Measurements from ENCODE around the gene SORBS1. TPM values are rescaled to one million over a fixed set of nuclear protein-coding genes. Genes with fewer than 3 reads are reported as not detected.

Gene SORBS1
- total and polyA plus RNA-seq, 2 experiments from 2014 or later, result 0.65 to 1.2 TPM

GRCh38 chr10:95566136-95566535 is 5.0 kb upstream of the SORBS1 start:
- H3K4me3 ChIP-seq, result no peak overlapping the region

GRCh38 chr10:95565336-95565735 is 4.2 kb upstream of the SORBS1 start:
- Histone ChIP-seq H3K27me3 (replicated peaks; ENCODE audit: insufficient read depth) (no peaks in the 10 kb centered on the region), H3K4me3 (no peak overlapping the region), H2AFZ (no peak overlapping the region), H3K36me3 (ENCODE audit: low read depth) (no peaks in the 10 kb centered on the region), H3F3A (ENCODE audit: insufficient read depth) (no peaks in the 10 kb centered on the region), H3K9ac (no peak overlapping the region), H3K4me1 (ENCODE audit: insufficient read depth) (no peaks in the 10 kb centered on the region), H3K79me2 (ENCODE audit: insufficient read depth) (no peaks in the 10 kb centered on the region), H4K20me1 (ENCODE audit: insufficient read depth) (no peaks in the 10 kb centered on the region), H3K9me2 (ENCODE audit: insufficient read depth) (no peaks in the 10 kb centered on the region), H3K4me2 (ENCODE audit: unreplicated experiment) (no peak overlapping the region), H3K9me3 (ENCODE audit: low read depth) (no peaks in the 10 kb centered on the region), H3K27ac (no peak overlapping the region)
- DNase-seq, result no peak
- TF ChIP-seq EZH2phosphoT487 (IDR thresholded peaks at IDR 0.05; ENCODE audit: insufficient read depth, low read depth), result no peak
- TF ChIP-seq EZH2 (IDR thresholded peaks at IDR 0.05; ENCODE audit: insufficient read depth, poor library complexity, severe bottlenecking), result no peak
- WGBS, 2 experiments (ENCODE audit: low coverage in 1 of 2, low lambda C conversion rate in 2 of 2, missing lambda C conversion rate in 2 of 2), result 69 to 77% methylated on average over 7 of the region's 7 CpGs
- in situ Hi-C loops (cut with MboI), result no loop called here

More at GRCh38 chr10:95566136-95566535, 5.0 kb upstream of the SORBS1 start:
- Histone ChIP-seq H3K27me3 (replicated peaks; ENCODE audit: insufficient read depth) (no peaks in the 10 kb centered on the region), H3K4me2 (ENCODE audit: unreplicated experiment) (no peak overlapping the region), H3K36me3 (ENCODE audit: low read depth) (no peaks in the 10 kb centered on the region), H3K4me1 (ENCODE audit: insufficient read depth) (no peaks in the 10 kb centered on the region), H3K9me2 (ENCODE audit: insufficient read depth) (no peaks in the 10 kb centered on the region), H3K27ac (no peak overlapping the region), H4K20me1 (ENCODE audit: insufficient read depth) (no peaks in the 10 kb centered on the region), H3K9me3 (ENCODE audit: low read depth) (no peaks in the 10 kb centered on the region), H3K9ac (no peak overlapping the region), H2AFZ (no peak overlapping the region), H3K79me2 (ENCODE audit: insufficient read depth) (no peaks in the 10 kb centered on the region), H3F3A (ENCODE audit: insufficient read depth) (no peaks in the 10 kb centered on the region)
- TF ChIP-seq EZH2phosphoT487 (IDR thresholded peaks at IDR 0.05; ENCODE audit: insufficient read depth, low read depth) (no peak), EZH2 (IDR thresholded peaks at IDR 0.05; ENCODE audit: insufficient read depth, poor library complexity, severe bottlenecking) (no peak)
- in situ Hi-C loops (cut with MboI), result no loop called here
- DNase-seq, result no peak
- WGBS, 2 experiments (ENCODE audit: low coverage in 1 of 2, low lambda C conversion rate in 2 of 2, missing lambda C conversion rate in 2 of 2), result 82% methylated on average over 6 of the region's 6 CpGs

GRCh38 chr10:95564291-95564690 is 3.1 kb upstream of the SORBS1 start:
- H3K9ac ChIP-seq, result no peak overlapping the region
- H3K36me3 ChIP-seq (ENCODE audit: low read depth), result no peaks in the 10 kb centered on the region
- in situ Hi-C loops (cut with MboI), result no loop called here
- H3K27me3 ChIP-seq (replicated peaks; ENCODE audit: insufficient read depth), result no peaks in the 10 kb centered on the region
- no peak overlapping the region for H2AFZ ChIP-seq
- no peak overlapping the region for H3K4me3 ChIP-seq
- TF ChIP-seq EZH2phosphoT487 (IDR thresholded peaks at IDR 0.05; ENCODE audit: insufficient read depth, low read depth), result no peak
- H3F3A ChIP-seq (ENCODE audit: insufficient read depth), result no peaks in the 10 kb centered on the region
- H3K79me2 ChIP-seq (ENCODE audit: insufficient read depth), result no peaks in the 10 kb centered on the region
- no peak for DNase-seq
- no peaks in the 10 kb centered on the region for H3K9me3 ChIP-seq (ENCODE audit: low read depth)
- no peaks in the 10 kb centered on the region for H3K9me2 ChIP-seq (ENCODE audit: insufficient read depth)
- WGBS, 2 experiments (ENCODE audit: low coverage in 1 of 2, low lambda C conversion rate in 2 of 2, missing lambda C conversion rate in 2 of 2), result 81 to 88% methylated on average over 7 of the region's 7 CpGs
- no peaks in the 10 kb centered on the region for H3K4me1 ChIP-seq (ENCODE audit: insufficient read depth)
- H3K4me2 ChIP-seq (ENCODE audit: unreplicated experiment), result no peak overlapping the region
- H3K27ac ChIP-seq, result no peak overlapping the region
- H4K20me1 ChIP-seq (ENCODE audit: insufficient read depth), result no peaks in the 10 kb centered on the region

GRCh38 chr10:95562341-95562965 is 1.3 kb upstream of the SORBS1 start:
- Histone ChIP-seq H2AFZ (0 out of 2 replicates have a peak overlapping the region, but pooled peaks have one; percentile 61), H3K9me2 (ENCODE audit: insufficient read depth) (no peaks in the 10 kb centered on the region), H3K79me2 (ENCODE audit: insufficient read depth) (no peaks in the 10 kb centered on the region), H4K20me1 (ENCODE audit: insufficient read depth) (no peaks in the 10 kb centered on the region), H3K27me3 (replicated peaks; ENCODE audit: insufficient read depth) (0 out of 2 replicates have a peak, but pooled peaks cover 10% of the 10 kb centered on the region), H3K4me1 (ENCODE audit: insufficient read depth) (no peaks in the 10 kb centered on the region), H3K36me3 (ENCODE audit: low read depth) (no peaks in the 10 kb centered on the region), H3K9me3 (ENCODE audit: low read depth) (no peaks in the 10 kb centered on the region), H3K9ac (no peak overlapping the region), H3K4me2 (ENCODE audit: unreplicated experiment) (no peak overlapping the region), H3K4me3 (no peak overlapping the region), H3F3A (ENCODE audit: insufficient read depth) (no peaks in the 10 kb centered on the region), H3K27ac (no peak overlapping the region)
- no peak for TF ChIP-seq EZH2phosphoT487 (IDR thresholded peaks at IDR 0.05; ENCODE audit: insufficient read depth, low read depth)
- no peak for TF ChIP-seq EZH2 (IDR thresholded peaks at IDR 0.05; ENCODE audit: insufficient read depth, poor library complexity, severe bottlenecking)
- WGBS, 2 experiments (ENCODE audit: low coverage in 1 of 2, low lambda C conversion rate in 2 of 2, missing lambda C conversion rate in 2 of 2), result 45 to 49% methylated on average over 7 of the region's 7 CpGs
- in situ Hi-C loops (cut with MboI), result no loop called here
- no peak for DNase-seq

Data from GM23248 (cell line).